SIG-M5 treated with dmso at 0.1 percent for 504 hours (cell line): ENCODE measurements around the gene KMT2A.
A peak's percentile ranks its signal among the peaks of the same experiment; 100 is the strongest.
"Not testable (repeated sequence)": the region's sequence is repeated elsewhere in the genome, so short reads cannot be mapped to it uniquely, and the experiment has no call there.

ENCODE experiments used
- DNase-seq: peaks from one replicate; lab custom pipeline; 2025; ENCODE audit not compliant: unreplicated experiment; lab: John Stamatoyannopoulos, UW

KMT2A gene

DNA sequence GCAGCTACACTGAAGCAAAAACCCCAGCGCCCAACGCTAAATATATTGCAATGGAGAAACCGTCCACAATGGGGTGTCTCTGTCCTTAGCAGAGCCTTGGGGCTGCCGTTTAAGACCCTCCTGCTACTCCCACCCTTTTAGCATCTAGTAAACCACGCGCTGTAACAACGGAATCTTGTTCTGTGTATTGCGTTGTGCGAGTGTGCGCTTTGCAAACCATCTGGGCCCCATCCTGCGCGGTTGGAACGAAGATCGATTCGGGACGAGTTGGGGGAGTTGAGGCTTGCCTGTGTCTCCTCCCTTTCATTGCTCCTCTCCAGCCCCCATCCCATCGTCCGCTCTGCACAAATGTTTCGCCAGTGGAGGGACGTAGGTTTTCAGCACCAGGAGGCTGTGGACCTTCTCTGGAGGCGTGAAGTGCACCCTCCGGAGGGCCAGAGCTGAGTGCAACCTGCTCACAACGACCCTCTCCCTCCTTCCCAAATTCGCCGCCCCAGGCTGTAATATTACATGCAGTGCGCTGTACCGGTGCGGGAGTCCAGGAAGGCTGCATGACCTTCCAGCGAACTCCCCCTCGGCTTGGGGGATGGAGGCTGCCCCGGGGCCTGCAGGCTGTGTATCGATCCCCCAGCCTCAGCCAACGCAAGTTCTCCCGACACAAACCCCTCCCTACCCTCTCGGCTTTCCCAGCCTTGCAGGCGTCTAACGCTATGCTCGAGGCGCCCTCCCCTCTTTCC lies 1.6 kb upstream of the KMT2A start:
- DNase-seq: peak; percentile 61

DNA sequence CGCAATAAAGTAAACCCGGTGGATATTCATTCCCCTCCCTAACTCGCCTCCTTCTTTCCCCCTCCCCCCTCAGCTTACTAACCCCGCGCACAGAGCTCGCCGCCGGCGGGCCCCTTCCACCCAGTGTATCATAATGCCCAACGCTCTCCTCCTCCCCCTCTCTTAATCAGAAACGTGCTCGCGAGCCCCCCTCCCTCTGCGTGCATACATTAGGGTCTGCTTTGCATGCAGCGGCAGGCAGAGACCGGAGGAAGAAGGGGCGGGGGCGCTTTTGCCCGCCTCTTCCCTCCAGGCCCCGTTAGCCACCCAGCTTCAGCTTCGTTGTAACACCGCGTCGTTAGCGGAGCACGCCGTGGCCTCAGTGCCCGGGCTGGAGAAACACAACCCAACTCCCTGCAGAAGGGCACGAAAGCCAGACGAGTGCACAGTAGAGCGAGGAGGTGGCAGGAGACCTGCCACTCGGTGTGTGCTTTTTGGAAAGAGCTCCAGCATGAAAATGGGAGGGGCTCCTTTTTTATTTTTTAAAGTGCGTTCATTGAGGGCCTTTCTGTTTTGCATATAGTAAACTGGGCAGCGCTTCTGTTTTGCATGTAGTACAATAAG lies 901 bp upstream of the KMT2A start:
- peak; percentile 83 for DNase-seq

DNA sequence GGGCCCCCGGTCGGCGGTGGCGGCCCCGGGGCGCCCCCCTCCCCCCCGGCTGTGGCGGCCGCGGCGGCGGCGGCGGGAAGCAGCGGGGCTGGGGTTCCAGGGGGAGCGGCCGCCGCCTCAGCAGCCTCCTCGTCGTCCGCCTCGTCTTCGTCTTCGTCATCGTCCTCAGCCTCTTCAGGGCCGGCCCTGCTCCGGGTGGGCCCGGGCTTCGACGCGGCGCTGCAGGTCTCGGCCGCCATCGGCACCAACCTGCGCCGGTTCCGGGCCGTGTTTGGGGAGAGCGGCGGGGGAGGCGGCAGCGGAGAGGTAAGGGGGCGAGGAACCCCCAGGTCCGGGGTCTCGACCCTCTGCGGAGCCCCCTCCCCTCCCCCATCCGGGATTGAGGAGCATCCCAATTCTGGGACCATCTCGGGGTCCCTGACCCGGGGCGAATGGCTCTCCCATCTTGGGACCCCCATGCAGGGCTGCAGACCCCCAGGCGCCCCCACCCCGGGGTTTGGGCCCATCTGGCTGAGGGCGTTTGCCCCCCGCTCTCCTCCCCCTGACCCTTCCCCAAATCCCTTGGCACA lies 431 bp downstream of the KMT2A start:
- no peak for DNase-seq

DNA sequence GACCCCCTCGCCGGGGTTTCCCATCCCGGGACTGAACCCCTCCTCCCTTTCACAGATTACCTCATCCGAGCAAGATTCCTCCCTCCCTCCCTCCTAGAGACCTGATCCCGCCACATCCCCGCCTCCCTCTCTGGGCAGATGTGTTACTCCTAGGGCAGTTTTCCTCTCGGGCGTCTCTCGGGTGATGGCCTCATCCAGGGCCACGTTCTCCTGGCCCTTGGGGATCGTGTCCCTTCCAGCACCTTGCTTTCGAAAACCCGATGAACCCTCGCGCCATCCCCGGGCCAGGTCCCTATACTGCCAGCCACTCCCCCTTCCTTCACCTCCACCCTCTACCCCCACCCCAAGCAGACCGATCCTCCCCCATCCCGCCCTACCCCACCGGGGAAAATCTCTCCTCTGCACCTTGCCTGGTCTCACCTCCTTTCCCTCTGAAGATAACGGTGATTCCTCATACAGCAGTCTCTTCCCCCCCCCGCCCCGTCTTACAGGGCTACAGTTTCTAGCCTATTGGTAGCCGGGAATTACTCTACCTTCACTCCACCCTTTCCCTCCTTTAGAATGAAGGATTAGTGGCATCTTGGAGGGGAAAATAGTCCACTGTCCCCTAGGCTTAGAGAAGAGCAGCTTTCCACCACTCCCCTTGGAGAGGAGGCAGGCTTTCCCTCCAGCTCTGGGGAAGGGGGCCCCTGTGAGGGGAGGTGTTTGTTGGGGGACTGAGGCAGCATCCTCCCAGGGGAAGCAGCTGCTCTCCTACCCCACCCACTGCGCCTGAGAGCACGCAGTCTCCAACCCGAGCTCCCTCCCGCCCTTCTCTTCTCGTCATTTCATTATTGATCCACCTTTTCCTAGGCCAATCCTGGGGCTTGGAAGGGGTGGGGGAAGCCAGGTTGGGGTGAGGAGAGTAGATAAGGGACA lies 1.2 kb downstream of the KMT2A start:
- DNase-seq: peak; percentile 42

DNA sequence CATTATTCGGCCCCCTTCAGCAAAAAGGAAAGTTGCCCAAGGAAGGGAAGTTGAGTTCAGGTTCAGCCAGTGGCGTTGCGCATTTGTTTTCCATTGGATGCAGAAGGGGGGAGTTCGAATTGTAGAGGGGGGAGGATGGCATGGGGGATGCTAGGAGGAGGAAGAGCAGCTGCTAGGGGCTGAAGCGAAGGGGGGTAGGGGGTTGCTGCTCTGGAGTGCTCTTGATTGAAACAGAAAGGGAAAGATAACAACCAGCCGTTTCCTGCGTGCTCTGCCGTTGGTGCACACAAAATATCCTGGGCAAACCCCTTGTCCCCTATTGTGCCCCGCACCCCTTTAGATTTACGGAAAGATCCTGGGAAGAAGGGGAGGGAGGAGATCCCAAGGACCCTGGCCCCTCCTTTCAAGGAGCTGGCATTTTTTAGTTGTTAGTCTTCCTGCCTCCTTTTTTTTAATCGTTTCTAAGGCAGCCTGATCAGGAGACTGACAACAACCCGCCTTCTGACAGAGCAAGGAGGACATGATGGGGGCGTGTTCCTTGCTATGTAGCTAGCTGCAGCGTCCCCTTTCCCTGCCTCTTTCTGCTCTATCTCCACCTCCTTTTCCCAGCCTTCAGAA lies 2.1 kb downstream of the KMT2A start:
- DNase-seq: peak; percentile 68

DNA sequence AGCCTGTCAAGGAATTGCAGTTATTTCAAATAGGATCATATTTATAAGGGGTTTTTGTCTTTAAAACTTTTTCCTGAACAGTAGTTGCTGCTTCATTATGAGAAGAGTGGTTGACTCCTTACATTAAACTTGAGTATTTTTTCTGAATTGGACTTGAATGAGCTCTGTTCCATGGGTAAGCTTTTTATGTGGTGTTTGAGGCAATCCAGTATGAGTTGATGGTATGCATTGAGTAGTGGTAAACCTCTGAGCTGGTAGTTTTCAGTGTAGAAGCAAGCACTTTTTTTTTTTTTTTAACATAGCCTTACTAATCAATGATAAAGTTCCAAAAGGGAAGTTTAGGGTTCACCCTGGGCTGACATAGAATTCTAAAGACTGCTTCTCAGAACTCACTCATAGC lies 3.4 kb downstream of the KMT2A start:
- no peak for DNase-seq

DNA sequence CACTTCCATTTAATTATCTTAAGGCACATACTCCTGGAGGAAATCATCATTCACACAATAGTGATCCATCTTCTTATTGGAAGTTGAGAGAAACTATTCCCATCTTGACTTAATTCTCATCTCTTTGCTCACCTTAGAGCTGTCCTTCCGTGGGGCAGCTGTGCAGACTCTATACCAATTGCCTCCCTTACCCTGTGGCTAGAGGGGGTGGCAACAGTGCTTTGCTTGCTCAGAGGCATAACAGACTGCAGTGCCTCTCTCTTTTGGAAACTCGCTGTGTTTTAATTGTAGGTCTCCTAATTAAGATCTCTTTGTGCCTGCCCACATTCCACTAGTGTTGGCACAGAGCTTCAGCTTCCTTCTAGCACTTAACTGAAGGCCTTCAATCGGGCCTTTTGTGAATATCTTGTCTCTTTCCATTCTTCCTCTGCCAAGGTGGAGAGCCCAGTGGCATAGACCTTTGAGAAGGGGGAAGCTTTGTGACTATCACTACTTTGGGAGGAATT lies 5.5 kb downstream of the KMT2A start:
- no peak for DNase-seq

DNA sequence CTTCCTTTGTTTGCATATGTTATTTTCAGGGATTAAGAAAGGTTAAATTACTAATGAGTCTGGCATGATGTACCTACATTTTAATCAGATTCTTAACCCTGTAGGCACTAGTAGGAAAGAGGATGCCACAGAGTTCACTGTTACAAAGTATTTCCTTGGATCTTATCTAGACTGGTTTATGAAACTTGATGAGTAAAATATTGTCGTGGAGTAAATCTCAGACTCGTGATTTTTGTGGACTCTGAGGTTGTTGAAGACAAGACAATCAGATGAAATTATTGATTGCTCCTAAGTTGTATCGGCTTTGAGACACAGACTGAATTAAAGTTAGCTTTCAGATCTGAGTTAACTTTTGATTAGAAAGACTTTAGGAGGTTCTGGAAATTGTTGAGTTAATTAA lies 6.0 kb downstream of the KMT2A start:
- no peak for DNase-seq

DNA sequence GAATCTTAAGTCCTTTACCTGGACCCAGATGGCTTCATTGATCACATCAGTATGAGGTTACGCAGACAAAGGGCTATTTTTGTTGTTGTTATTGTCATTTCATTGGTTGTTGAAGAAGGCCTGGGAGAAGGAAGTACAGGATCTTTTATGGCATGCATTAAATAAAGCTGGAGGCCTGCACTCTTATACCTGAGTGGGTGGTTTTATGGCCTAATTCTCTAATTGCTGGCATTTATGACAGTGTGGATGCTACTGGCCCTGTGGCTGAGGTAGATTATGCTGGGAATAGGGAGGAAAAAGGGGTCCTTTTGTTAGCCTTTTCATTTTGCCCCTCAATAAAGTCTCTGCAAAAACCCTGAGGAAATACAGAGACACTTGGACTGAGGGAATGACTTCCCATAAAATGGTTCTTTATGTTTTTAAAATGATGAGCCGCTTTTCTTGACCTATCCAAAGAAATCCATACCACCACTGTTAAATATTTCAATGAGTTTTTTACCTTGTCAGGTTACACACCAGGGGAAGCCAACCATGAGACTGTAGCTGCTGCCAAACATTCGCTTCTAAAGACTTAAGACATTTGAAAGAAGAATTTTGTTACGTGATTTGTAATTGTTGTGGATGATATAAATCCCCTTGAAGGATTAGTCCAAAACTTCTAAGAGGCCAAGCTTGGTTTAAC lies 6.8 kb downstream of the KMT2A start:
- DNase-seq: no peak

DNA sequence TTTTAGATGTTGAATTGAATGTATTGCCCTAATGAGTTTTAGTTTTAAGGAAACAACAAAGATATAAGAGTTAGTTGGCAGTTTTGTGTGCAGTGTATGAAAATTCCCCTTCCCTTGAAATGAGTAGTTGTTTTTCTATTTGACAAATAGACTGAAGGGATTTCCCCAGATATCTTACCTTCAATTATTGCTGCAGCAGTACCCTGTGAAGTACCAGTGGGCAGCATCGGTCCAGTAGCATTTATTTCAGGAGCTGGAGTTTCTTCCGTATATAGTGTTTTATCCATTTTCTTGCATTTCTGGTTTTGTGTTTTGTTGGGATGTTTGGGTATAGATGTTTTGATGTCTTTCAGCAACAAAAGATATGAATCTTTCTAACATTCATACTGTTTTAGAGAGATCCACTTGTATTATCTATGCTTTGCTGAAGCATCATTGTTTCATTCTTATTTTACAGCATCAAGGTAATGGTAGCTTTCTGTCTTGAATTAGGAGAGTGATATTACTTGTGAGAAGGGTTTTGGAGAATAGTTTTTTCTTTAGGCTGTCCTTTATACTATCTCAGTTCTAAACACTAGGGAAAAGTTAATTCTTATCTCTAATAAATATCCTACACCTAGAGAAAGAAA lies 7.4 kb downstream of the KMT2A start:
- no peak for DNase-seq

DNA sequence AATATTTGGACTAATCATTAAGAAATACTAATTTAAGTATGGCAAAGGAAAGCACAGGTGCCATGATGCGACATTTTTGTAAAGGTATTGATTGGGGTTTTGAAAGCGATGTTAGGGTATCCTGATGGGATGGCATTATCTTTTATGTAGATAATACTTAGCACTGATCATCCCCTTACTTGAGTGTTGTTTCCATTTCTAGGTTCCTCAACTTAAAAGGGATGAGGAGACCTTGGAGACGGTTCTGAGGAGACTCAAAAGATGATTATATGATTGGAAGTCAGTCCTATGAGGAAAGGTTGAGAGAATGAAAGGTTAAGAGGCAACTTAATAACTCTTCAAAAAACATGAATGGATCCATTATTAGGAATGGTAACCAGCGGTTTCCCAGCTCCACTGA lies 11.1 kb downstream of the KMT2A start:
- no peak for DNase-seq

DNA sequence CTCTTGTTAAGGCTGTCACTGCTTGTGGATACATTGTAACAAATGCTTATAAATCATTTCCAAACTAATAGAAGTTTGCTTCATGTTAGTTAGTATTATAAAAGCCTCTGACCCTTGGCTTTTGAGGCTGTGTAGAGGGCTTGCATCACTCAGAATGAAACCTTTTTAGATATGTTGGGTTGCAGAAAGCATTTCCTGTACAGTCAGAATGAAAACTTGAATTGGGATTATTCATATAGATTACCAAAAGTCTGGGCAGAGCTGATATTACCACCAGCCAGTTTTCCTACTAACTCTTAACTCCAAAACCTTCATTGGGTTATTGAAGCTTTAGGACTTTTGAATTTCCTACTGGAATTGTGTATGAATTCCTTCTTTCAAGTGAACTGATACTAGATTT lies 12.0 kb downstream of the KMT2A start:
- DNase-seq: no peak

DNA sequence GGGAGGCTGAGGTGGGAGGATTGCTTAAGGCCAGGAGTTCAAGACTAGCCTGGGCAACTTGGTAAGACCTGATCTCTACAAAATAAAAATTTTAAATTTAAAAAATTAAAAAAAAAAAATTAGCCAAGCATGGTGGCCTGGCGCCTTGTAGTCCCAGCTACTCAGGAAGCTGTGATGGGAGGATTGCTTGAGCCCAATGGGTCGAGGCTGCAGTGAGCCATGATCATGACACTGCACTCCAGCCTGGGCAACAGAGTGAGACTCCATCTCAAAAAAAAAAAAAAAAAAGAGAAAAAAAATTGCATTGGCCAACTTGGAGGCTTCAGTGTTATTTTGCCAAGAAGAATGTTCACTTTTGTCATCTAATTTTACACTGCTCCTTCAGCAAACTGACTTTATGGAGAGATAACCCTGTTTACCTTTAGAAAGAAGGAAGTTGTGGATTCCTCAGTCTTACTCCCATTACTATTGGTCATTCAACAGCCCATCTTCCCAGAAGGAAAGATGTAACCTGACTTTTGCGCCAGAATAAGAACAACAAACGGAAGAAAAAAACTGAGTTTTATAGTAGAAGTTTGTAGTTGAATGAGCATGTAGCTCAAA lies 13.1 kb downstream of the KMT2A start:
- no peak for DNase-seq

DNA sequence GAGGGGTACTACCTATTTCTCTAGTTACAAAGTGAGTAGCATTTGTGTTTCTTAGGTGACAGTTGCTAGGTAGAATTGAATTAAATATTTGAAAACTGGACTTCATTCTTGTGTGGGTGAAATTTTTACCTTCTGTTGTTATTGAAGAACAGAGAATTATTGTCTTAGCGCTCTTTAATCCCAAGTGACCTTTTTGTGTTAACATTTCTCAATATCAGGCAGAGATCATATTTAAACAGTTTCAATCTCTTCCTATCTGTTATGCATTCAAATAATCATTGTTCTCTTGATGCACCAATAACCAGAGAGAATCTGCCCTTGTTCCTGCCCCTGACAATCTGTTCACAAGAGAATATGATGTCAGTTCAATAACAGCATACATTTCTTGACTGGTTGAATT lies 14.2 kb downstream of the KMT2A start:
- no peak for DNase-seq

DNA sequence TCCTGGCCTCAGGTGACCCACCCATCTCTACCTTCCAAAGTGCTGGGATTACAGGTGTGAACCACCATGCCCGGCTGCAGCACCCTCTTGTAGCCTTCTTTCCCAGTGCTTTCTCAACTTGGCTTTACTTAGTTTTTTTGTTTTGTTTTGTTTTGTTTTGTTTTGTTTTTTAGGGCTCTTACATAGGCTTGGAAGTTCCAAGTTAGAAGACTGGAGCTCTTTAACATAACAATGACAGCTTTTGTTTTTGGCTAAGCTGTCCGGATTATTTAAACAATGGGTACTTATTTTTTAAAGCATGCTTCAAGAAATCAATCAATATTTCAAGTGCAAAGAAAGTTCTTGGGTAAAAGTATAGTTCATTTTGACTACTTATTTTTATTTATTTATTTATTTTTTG lies 25.9 kb downstream of the KMT2A start:
- DNase-seq: no peak

DNA sequence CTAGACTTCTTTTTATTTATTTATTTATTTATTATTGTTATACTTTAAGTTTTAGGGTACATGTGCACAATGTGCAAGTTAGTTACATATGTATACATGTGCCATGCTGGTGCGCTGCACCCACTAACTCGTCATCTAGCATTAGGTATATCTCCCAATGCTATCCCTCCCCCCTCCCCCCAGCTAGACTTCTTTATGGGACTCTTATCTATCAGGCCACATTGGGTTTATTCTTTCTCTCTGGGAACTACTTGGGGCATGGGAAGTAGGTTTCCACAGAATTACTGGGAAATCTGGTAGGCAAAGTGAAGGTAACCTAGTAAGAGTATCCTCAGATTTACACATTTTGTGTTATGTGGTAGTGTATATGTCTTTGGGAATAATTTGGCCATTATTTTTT lies 32.7 kb downstream of the KMT2A start:
- DNase-seq: not testable (repeated sequence)

DNA sequence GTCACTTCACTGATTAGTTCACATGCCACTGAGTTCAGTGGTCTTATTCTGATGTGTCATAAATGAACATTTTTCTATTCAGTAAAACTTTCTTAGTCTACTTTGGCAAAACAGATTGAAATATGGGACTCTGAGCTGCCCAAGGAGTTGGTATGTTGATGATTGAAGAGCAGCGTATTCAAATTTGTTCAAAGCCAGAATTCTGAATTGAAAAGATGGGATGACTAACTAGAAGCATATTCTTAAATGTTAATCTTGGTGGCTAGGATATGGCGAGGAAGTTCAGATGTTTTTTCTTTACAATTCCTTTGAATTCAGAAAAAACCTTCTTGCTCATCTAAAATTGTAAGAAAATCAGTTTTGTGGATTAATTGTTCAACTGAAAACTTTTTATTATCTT lies 34.7 kb downstream of the KMT2A start:
- DNase-seq: no peak

DNA sequence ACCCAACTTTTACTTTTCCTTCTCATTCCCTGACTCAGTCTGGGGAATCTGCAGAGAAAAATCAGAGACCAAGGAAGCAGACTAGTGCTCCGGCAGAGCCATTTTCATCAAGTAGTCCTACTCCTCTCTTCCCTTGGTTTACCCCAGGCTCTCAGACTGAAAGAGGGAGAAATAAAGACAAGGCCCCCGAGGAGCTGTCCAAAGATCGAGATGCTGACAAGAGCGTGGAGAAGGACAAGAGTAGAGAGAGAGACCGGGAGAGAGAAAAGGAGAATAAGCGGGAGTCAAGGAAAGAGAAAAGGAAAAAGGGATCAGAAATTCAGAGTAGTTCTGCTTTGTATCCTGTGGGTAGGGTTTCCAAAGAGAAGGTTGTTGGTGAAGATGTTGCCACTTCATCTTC lies 37.2 kb downstream of the KMT2A start:
- DNase-seq: no peak

DNA sequence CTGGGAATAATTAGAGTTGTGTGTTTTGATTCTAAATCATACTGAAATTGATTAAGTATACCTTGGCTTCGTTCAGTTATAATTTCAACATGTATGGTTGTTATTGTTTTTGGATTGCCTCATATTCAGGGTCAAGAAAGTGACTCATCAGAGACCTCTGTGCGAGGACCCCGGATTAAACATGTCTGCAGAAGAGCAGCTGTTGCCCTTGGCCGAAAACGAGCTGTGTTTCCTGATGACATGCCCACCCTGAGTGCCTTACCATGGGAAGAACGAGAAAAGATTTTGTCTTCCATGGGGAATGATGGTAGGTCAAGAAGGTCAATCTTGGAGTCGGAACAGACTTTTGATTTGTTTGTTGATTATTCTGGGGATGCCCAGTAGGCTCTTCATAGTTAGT lies 40.4 kb downstream of the KMT2A start:
- no peak for DNase-seq

DNA sequence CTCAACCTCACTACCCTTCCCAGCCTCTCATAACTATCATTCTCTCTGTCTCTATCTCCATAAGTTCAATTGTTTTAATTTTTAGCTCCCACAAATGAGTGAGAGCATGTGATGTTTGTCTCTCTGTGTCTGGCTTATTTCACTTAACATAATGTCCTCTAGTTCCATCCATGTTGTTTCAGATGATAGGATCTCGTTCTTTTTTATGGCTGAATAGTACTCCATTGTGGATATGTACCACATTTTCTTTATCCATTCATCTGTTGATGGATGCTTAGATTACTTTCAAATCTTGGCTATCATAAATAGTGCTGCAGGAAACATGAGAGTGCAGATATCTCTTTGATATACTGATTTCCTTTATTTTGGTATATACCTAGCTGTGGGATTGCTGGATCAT lies 44.9 kb downstream of the KMT2A start:
- not testable (repeated sequence) for DNase-seq
